GM19455 (cell line): ENCODE results near the gene ACER3.

Source experiments
- ATAC-seq: cut with Tn5 transposase; IDR thresholded peaks from one replicate; pipeline ENCODE4 v1.9.1; 2021; ENCODE audit not compliant: unreplicated experiment

Gene ACER3

GRCh38 chr11:77072851-77073327, 212.2 kb downstream of the ACER3 start:
- no peak for ATAC-seq

DNA sequence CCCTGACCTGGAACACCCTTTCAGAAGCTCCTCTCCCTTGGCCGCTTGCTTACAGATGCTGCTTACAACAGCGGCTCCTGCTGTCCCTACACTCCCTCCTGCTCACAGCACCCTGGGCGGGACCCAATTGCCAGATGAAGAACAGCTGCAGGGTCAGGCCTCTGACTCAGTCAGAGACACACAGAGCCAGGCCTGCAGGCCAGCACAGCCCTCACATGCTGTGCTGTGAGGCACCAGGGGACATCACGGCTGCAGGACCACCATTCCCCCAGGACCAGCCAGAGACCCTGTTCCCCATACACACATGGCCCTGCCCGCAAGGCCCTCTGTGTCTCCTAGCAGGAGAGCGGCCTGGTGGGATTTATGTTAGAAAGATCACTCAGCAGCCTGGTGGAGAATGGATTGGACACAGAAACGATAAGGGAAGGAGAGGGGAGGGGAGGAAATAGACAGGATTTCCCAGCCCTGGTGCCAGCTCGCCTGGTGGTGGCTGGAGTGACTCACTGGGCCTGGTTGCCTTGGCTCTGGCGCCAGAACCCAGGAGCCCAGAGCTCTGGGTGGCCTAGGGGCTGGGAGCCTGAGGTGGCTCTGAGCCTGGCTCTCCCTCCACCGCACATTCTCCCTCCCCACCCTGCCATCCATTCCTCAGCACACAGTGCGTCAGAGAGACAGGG, 212.7 kb downstream of the ACER3 start:
- ATAC-seq: no peak

DNA sequence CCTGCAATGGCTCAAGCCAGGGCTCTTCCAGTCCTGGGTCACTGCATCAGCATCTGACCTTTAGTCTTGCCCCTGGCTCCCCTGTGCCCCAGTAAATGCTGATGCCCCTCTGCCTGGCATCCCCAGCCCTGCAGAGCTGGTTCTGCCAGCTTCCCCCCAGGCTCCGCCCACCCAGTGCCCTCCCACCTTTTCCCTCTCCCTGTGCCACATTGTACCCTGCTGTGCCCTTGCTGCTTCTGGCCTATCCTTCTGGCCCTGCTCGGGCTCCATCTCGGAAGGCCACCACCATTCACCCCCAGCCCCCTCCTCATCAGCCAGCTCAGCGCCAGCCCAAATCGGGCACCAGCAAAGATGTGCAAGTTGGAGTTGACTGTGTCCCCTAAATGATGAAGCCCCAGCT, 213.5 kb downstream of the ACER3 start:
- ATAC-seq: no peak

GRCh38 chr11:77074626-77075221, 214.0 kb downstream of the ACER3 start:
- ATAC-seq: no peak

- ATAC-seq: no peak
Measured at GRCh38 chr11:77075425-77075905, 214.7 kb downstream of the ACER3 start.
